HepG2 (cell line): ENCODE results near the gene TAPBP. TPM values are rescaled to one million over a fixed set of nuclear protein-coding genes. Genes with fewer than 3 reads are reported as not detected.
A peak's percentile ranks its signal among the peaks of the same experiment; 100 is the strongest.

Source experiments
- AHDC1 ChIP-seq: sonication (generic); formaldehyde crosslinking; IDR thresholded peaks from 2 replicates; pipeline ENCODE4 v1.5.1; 2020; ENCODE audit warnings: mild to moderate bottlenecking, missing genetic modification reagents, borderline replicate concordance
- CTCF ChIP-seq: sonication (generic); formaldehyde crosslinking; IDR thresholded peaks from 2 replicates; pipeline ENCODE4 v1.5.0; 2020; ENCODE audit warnings: mild to moderate bottlenecking, missing genetic modification reagents, moderate library complexity
- DMTF1 ChIP-seq: sonication (generic); formaldehyde crosslinking; IDR thresholded peaks from 2 replicates; pipeline ENCODE4 v1.4.0; 2020; ENCODE audit warnings: mild to moderate bottlenecking, missing genetic modification reagents
- HOXD1 ChIP-seq: sonication (generic); formaldehyde crosslinking; IDR thresholded peaks from 2 replicates; pipeline ENCODE4 v1.5.0; 2020; ENCODE audit warnings: missing genetic modification reagents
- KDM5A ChIP-seq: fragments of 200-600 bp; sonication (generic); IDR thresholded peaks from 2 replicates; pipeline ENCODE4 v1.7.0; 2018; ENCODE audit warnings: antibody characterized with exemption, mild to moderate bottlenecking, low read length, borderline replicate concordance
- MIER3 ChIP-seq: IDR thresholded peaks from 2 replicates; pipeline ENCODE4 v1.6.1; 2016; ENCODE audit warnings: missing compliant biosample characterization, borderline replicate concordance
- STAG1 ChIP-seq: sonication (generic); formaldehyde crosslinking; IDR thresholded peaks from 2 replicates; pipeline ENCODE4 v1.4.0; 2020; ENCODE audit warnings: missing genetic modification reagents
- ZFP36L1 ChIP-seq: sonication (generic); formaldehyde crosslinking; IDR thresholded peaks from 2 replicates; pipeline ENCODE4 v1.8.0; 2022; ENCODE audit warnings: mild to moderate bottlenecking, missing genetic modification reagents, moderate library complexity
- ZNF160 ChIP-seq: sonication (generic); formaldehyde crosslinking; IDR thresholded peaks from 2 replicates; pipeline ENCODE4 v1.8.0; 2022; ENCODE audit warnings: mild to moderate bottlenecking, inconsistent platforms, missing genetic modification reagents
- ZNF3 ChIP-seq: IDR thresholded peaks from 2 replicates; pipeline ENCODE4 v1.7.0; 2017; ENCODE audit warnings: inconsistent platforms
- ZNF850 ChIP-seq: sonication (generic); formaldehyde crosslinking; conservative IDR thresholded peaks from 2 replicates; pipeline ENCODE4 v1.9.0; 2021; ENCODE audit warnings: mild to moderate bottlenecking, missing genetic modification reagents
- polyA plus RNA-seq, 8 experiments: library from polyadenylated mRNA; depleted of rRNA in 3 of 8; stranded (reverse) in 7 of 8; unstranded in 1 of 8; fragments of >200 nt; fragmentation: Illumina TruSeq in 4 of 8; extraction: Trizol in 4 of 8; gene quantifications; 2 replicates each; pipeline versions ENCODE4 v1.2.1 to v1.2.3, GENCODE V29; 2011 to 2016; ENCODE audit warnings: low read depth in 4 of 8, missing spikeins in 1 of 8, mixed read lengths in 1 of 8; ENCODE audit not compliant: insufficient read depth in 1 of 8
- total RNA-seq, 5 experiments: library from RNA; depleted of rRNA; stranded (reverse); fragments of >200 nt; fragmentation: Illumina TruSeq; extraction: Trizol; gene quantifications; 2 replicates each; pipeline ENCODE4 v1.2.3, GENCODE V29; 2016; ENCODE audit warnings: low read depth in 1 of 5
- TF ChIP-seq, protein P1 (sequence below): sonication (generic); formaldehyde crosslinking; conservative IDR thresholded peaks from 2 replicates; pipeline ENCODE4 v1.8.0; 2022; ENCODE audit warnings: low read depth, missing genetic modification reagents
- TF ChIP-seq, protein P2 (sequence below): sonication (generic); formaldehyde crosslinking; conservative IDR thresholded peaks from 2 replicates; pipeline ENCODE4 v1.5.0; 2020; ENCODE audit warnings: missing genetic modification reagents
- TF ChIP-seq, protein P3 (sequence below): sonication (generic); formaldehyde crosslinking; IDR thresholded peaks from 2 replicates; pipeline ENCODE4 v1.5.0; 2020; ENCODE audit warnings: missing genetic modification reagents

TAPBP gene
- total and polyA plus RNA-seq, 2 of the 13 experiments (the other 11 are each of a cell fraction or from before 2014, with no cell fraction given) = 27.4 to 32.3 TPM

DNA sequence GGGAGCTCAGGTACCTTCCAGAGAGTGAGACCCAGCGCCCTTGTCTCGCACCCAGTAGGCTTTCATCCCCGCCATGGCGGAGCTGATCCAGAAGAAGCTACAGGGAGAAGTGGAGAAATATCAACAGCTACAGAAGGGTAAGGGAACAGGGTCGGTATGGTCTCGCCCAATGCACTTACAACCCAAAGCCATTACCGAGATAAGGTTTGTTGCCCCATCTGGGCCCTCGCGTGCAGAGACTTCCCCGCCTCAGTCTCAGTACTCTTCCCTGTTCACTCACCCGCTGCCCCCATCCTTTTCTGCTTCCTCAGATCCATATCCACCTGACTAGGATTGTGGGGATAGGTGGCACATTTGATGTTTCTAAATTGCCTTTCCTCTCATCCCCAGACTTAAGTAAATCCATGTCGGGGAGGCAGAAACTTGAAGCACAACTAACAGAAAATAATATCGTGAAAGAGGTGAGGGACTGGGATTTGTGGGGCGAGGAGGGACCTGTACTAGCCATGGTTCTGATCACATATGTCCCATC is 24.0 kb downstream of the TAPBP start (continued):
- TF ChIP-seq ZNF3 (CRISPR knock-in tag) (no peak), KDM5A (peak; percentile 61; the same call in 1 of the 2 replicates), STAG1 (CRISPR knock-in tag) (no peak), HOXD1 (CRISPR knock-in tag) (no peak), CTCF (CRISPR knock-in tag) (no peak), ZNF850 (CRISPR knock-in tag) (no peak), DMTF1 (no peak), MIER3 (CRISPR knock-in tag) (no peak), ZFP36L1 (CRISPR knock-in tag) (no peak), ZNF160 (CRISPR knock-in tag) (0 out of 2 replicates have a peak, but pooled peaks have one; percentile 42), AHDC1 (CRISPR knock-in tag) (no peak)
- TF ChIP-seq, protein P1, sequence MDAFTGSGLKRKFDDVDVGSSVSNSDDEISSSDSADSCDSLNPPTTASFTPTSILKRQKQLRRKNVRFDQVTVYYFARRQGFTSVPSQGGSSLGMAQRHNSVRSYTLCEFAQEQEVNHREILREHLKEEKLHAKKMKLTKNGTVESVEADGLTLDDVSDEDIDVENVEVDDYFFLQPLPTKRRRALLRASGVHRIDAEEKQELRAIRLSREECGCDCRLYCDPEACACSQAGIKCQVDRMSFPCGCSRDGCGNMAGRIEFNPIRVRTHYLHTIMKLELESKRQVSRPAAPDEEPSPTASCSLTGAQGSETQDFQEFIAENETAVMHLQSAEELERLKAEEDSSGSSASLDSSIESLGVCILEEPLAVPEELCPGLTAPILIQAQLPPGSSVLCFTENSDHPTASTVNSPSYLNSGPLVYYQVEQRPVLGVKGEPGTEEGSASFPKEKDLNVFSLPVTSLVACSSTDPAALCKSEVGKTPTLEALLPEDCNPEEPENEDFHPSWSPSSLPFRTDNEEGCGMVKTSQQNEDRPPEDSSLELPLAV (CRISPR knock-in tag) = no peak
- TF ChIP-seq, protein P2, sequence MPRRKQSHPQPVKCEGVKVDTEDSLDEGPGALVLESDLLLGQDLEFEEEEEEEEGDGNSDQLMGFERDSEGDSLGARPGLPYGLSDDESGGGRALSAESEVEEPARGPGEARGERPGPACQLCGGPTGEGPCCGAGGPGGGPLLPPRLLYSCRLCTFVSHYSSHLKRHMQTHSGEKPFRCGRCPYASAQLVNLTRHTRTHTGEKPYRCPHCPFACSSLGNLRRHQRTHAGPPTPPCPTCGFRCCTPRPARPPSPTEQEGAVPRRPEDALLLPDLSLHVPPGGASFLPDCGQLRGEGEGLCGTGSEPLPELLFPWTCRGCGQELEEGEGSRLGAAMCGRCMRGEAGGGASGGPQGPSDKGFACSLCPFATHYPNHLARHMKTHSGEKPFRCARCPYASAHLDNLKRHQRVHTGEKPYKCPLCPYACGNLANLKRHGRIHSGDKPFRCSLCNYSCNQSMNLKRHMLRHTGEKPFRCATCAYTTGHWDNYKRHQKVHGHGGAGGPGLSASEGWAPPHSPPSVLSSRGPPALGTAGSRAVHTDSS = no peak
- TF ChIP-seq, protein P3, sequence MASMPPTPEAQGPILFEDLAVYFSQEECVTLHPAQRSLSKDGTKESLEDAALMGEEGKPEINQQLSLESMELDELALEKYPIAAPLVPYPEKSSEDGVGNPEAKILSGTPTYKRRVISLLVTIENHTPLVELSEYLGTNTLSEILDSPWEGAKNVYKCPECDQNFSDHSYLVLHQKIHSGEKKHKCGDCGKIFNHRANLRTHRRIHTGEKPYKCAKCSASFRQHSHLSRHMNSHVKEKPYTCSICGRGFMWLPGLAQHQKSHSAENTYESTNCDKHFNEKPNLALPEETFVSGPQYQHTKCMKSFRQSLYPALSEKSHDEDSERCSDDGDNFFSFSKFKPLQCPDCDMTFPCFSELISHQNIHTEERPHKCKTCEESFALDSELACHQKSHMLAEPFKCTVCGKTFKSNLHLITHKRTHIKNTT = no peak
